Cardiac muscle cell (in vitro differentiated cells and primary cell): ENCODE results near the gene JKAMP. TPM values are rescaled to one million over a fixed set of nuclear protein-coding genes. Genes with fewer than 3 reads are reported as not detected.

Experiments
- DNase-seq, 2 donors: peaks; one replicate each; pipeline versions ENCODE4 v3.0.0 to v3.0.0-alpha.2; 2010 to 2017; ENCODE audit warnings: low read depth in 1 of 2, low spot score in 1 of 2
- H3K27ac ChIP-seq: fragments of 200-600 bp; sonication (generic); 2 replicates; pipeline ENCODE4 v1.5.1; 2016
- H3K27me3 ChIP-seq: fragments of 200-600 bp; sonication (generic); 2 replicates; pipeline ENCODE4 v1.6.0; 2016; ENCODE audit warnings: control low read depth
- H3K36me3 ChIP-seq: fragments of 200-600 bp; sonication (generic); 2 replicates; pipeline ENCODE4 v1.5.1; 2016; ENCODE audit warnings: control low read depth
- H3K4me1 ChIP-seq: fragments of 200-600 bp; sonication (generic); 2 replicates; pipeline ENCODE4 v1.8.1; 2017; ENCODE audit warnings: low read depth, mild to moderate bottlenecking, mixed run types
- H3K4me3 ChIP-seq: fragments of 200-600 bp; sonication (generic); 2 replicates; pipeline ENCODE4 v1.5.1; 2016; ENCODE audit warnings: mild to moderate bottlenecking
- H3K9me3 ChIP-seq: fragments of 200-600 bp; sonication (generic); 2 replicates; pipeline ENCODE4 v1.5.1; 2017; ENCODE audit warnings: low read depth, mild to moderate bottlenecking, control low read depth
- CTCF ChIP-seq: IDR thresholded peaks from 2 replicates; pipeline ENCODE4 v1.5.1; 2012; ENCODE audit warnings: low read depth, mild to moderate bottlenecking, low read length
- polyA plus RNA-seq: library from polyadenylated mRNA; unstranded; fragments of >200 nt; fragmentation: Nextera tagmentation; extraction: Ambion mirVana; gene quantifications from 2 replicates; pipeline ENCODE4 v1.2.1, GENCODE V29; 2016
- total RNA-seq: library from RNA; depleted of rRNA; stranded (reverse); fragments of >200 nt; gene quantifications from 2 replicates; pipeline ENCODE4 v1.2.3, GENCODE V29; 2016

JKAMP gene
- total and polyA plus RNA-seq, 2 experiments from 2014 or later, result 52.0 to 77.3 TPM

GRCh38 chr14:59450716-59451115 lies 33.6 kb upstream of the JKAMP start:
- DNase-seq, result no peak
- no peak overlapping the region for H3K27ac ChIP-seq
- no peaks in the 10 kb centered on the region for H3K9me3 ChIP-seq
- no peaks in the 10 kb centered on the region for H3K27me3 ChIP-seq
- no peaks in the 10 kb centered on the region for H3K4me1 ChIP-seq
- no peak for TF ChIP-seq CTCF
- H3K4me3 ChIP-seq, result no peak overlapping the region
- peaks cover 5% of the 10 kb centered on the region for H3K36me3 ChIP-seq

- no peak overlapping the region for H3K4me3 ChIP-seq
- no peak overlapping the region for H3K27ac ChIP-seq
- H3K36me3 ChIP-seq, result peaks cover 8% of the 10 kb centered on the region
- no peaks in the 10 kb centered on the region for H3K27me3 ChIP-seq
- DNase-seq, result no peak
- no peak for TF ChIP-seq CTCF
- H3K9me3 ChIP-seq, result no peaks in the 10 kb centered on the region
- H3K4me1 ChIP-seq, result no peaks in the 10 kb centered on the region
Measured at GRCh38 chr14:59451849-59452248, 32.5 kb upstream of the JKAMP start.

GRCh38 chr14:59454139-59454538 lies 30.2 kb upstream of the JKAMP start:
- DNase-seq, result peak in 1 of 2 donors; percentile 94
- Histone ChIP-seq H3K27ac (no peak overlapping the region), H3K4me1 (no peaks in the 10 kb centered on the region), H3K4me3 (no peak overlapping the region), H3K27me3 (no peaks in the 10 kb centered on the region), H3K36me3 (peaks cover 19% of the 10 kb centered on the region), H3K9me3 (no peaks in the 10 kb centered on the region)
- no peak for TF ChIP-seq CTCF

- no peaks in the 10 kb centered on the region for H3K27me3 ChIP-seq
- no peak overlapping the region for H3K27ac ChIP-seq
- H3K4me3 ChIP-seq, result no peak overlapping the region
- H3K9me3 ChIP-seq, result no peaks in the 10 kb centered on the region
- peaks cover 20% of the 10 kb centered on the region for H3K36me3 ChIP-seq
- no peak for TF ChIP-seq CTCF
- H3K4me1 ChIP-seq, result no peaks in the 10 kb centered on the region
- DNase-seq, result peak in 1 of 2 donors; percentile 40
Measured at GRCh38 chr14:59455411-59455810, 28.9 kb upstream of the JKAMP start.

GRCh38 chr14:59458486-59458885 lies 25.8 kb upstream of the JKAMP start:
- no peak overlapping the region for H3K27ac ChIP-seq
- H3K4me1 ChIP-seq, result no peaks in the 10 kb centered on the region
- H3K27me3 ChIP-seq, result no peaks in the 10 kb centered on the region
- peaks cover 24% of the 10 kb centered on the region for H3K36me3 ChIP-seq
- no peak for DNase-seq
- H3K4me3 ChIP-seq, result no peak overlapping the region
- TF ChIP-seq CTCF, result no peak
- no peaks in the 10 kb centered on the region for H3K9me3 ChIP-seq

- Histone ChIP-seq H3K27me3 (no peaks in the 10 kb centered on the region), H3K4me1 (peaks cover 4% of the 10 kb centered on the region), H3K9me3 (no peaks in the 10 kb centered on the region), H3K27ac (no peak overlapping the region), H3K36me3 (peaks cover 21% of the 10 kb centered on the region), H3K4me3 (no peak overlapping the region)
- DNase-seq, result no peak
- no peak for TF ChIP-seq CTCF
Measured at GRCh38 chr14:59460378-59460777, 23.9 kb upstream of the JKAMP start.
